Activated CD4-positive, alpha-beta T cell treated with anti-CD3 and anti-CD28 coated beads for 4 hours (primary cell): Measurements from ENCODE around the gene NPM1.
"Not testable (repeated sequence)": the region's sequence is repeated elsewhere in the genome, so short reads cannot be mapped to it uniquely, and the experiment has no call there.

Source experiments
- DNase-seq, 2 donors: peaks; one replicate each; pipeline ENCODE4 v3.0.0-alpha.2; 2020

Gene NPM1

DNA sequence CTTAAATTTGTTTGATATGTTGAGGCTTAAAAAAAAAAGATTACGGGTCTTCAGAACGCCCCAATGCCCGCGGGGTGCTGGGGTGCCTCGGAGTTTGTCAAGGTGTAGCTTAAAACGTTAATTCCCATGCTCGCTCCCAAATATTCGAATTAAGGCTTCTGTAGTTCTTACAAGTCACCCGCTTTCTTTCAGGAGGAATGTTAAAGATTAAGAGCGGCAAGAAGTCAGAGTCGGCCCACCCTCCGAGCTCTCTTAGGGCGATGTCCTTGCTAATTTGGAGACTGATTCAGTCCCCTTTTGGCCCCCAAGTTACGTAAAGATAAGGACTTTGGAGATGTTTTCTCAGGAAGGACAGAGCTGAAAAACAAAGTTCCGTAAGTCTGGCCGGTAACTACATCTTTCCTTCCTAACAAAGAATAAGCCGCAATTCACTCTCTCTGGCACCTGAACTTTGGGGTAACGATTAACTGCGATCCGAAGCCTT, 746 bp upstream of the NPM1 start:
- peak in 1 of 2 donors; percentile 14 for DNase-seq

DNA sequence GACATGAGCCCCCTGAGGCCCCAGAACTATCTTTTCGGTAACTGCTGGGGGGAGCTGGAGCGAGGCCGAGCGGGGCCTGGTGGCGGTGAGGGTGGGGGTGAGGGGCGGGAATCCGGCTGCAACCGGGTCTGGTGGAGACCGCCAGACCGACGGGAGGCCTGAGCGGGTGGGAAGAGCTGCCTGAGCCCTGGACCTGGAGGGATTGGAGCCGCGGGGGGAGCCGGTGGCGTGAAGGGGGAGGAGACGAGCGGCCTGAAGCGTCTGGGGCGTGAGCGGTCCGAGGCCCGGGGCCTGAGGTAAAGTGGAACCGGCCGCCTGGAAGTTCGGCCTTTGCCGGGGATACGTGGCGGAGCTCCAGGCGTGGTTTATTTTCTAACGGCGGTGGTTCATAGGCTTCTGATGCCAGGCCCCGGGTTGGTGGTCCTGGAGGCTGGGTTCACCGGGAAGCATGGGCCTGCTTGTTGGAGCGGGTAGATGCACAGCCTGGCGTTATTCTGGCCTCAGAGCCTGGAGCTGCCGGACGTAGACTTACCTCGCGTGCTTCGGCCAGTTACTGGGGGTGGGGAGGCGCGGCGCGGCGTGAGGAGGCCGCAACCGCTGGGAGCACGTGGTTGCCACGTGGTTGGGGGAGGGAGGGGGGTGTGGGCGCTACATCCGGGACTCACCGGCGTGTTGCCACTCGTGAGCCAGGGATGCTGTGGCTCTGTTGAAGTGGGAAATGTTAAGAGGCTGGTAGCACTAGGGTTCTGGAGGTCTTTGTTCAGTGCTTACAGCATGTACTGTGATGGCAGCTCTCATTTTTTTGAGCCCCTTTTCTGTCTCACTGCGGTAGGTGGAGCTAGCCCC, 544 bp downstream of the NPM1 start:
- DNase-seq = peak; percentile 82 to 83

DNA sequence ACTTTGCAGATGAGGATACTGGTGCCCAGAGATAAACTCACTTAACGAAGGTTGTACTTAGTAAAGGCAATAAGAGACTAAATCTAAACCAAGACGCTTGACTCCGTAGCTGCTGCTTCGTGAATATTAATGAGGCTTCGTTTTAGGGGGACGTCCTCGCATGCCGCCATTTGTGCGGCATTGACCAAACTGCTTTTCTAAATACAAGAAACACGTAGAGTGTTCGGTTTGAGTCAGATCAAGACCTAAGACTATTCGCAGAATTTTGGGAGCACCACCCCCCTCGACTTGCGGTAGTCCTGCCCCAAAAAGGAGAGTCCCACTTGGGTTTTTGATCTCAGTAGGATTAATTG, 1.1 kb downstream of the NPM1 start:
- no peak for DNase-seq

DNA sequence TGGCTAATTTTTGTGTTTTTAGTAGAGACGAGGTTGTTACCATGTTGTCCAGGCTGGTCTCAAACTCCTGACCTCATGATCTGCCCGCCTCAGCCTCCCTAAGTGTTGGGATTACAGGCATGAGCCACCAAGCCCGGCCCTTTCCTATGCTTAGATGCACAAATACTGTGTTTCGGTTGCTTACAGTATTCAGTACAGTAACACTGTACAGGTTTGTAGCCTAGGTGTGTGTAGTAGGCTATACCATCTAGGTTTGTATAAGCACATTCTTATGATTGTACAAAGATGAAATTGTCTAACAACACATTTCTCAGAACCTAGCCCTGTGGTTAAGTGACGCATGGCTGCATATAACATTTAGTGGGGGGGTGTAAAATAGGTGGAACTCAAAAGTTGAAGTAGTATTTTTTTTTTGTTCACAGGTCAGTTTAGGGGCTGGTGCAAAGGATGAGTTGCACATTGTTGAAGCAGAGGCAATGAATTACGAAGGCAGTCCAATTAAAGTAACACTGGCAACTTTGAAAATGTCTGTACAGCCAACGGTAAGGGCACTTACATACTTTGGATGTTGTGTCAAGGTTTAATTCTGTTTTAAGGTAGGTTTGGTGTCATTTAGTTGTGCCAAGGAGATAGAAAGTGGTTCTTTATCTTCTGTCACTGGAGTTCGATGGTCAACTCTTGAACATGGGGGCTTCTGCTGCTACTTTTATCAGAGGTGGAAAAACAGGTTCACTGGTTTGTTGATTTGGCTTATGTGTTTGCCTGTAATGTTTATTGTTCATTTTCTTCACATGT, 3.4 kb downstream of the NPM1 start:
- DNase-seq = no peak

DNA sequence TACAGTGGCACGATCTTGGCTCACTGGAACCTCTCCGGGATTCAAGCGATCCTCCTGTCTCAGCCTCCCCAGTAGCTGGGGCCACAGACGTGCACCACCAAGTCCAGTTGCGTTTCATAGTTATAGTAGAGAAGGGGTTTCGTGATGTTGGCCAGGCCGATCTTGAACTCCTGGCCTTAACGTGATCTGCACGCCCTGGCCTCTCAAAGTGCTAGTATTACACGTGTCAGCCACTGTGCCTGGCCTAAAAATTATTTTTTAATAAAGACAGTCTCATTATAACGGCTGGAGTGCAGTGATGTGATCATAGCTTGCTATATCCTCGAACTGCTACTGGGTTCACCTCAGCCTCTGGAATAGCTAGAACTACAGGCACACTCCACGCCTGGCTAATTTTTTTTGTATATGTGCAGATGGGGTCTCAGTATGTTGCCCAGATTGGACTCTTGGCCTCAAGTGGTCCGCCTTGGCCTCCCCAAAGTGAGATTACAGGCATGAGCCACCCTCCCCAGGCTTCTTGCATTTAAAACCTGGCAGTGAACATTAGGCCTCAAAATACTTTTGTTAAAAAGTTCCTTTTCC, 4.4 kb downstream of the NPM1 start:
- no peak for DNase-seq

DNA sequence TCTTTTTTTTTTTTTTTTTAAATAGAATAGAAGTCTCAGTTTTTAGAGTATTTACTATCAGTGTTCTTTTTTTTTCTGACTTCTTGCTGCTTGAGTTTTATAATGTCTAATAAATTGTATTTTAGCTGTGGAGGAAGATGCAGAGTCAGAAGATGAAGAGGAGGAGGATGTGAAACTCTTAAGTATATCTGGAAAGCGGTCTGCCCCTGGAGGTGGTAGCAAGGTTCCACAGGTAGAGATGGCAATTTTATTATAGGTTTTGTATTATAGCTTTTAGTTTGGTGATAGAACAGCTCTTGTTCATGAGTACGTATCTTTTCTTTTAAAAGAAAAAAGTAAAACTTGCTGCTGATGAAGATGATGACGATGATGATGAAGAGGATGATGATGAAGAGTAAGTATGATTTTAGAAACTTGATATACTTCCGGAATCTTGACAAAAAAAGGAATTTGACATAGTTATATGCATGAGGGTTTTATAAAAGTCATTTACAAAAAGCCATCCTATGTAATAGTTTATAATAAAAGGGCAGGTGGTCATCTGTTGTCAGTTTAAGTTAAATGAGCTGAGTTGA, 5.0 kb downstream of the NPM1 start:
- no peak for DNase-seq

DNA sequence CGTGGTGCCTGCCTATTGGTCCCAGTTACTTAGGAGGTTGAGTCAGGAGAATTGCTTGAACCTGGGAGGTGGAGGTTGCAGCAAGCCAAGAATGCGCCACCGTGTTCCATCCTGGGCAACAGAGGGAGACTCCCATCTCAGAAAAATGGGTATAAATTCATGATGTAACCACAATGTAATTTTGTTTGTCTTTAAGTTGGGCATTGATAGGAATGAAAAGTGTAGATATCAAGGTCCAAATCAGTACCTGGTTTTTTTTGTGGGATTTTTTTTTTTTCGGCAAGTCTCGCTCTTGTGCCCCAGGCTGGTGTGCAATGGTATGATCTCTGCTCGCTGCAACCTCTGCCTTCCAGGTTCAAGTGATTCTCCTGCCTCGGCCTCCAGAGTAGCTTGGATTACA, 7.4 kb downstream of the NPM1 start:
- no peak for DNase-seq

DNA sequence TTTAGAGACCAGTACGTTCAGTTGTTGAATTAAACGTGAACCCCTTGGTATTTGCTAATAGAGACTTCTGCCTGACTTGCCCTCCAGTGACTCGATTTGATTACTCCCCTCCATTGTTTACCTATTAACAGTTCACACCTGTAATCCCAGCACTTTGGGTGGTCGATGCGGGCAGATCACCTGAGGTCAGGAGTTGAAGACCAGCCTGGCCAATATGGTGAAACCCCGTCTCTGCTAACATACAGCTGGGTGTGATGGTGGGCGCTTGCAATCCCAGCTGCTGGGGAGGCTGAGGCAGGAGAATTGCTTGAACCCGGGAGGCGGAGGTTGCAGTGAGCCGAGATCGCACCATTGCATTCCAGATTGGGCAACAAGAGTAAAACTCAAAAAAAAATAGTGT, 8.9 kb downstream of the NPM1 start:
- not testable (repeated sequence) for DNase-seq

DNA sequence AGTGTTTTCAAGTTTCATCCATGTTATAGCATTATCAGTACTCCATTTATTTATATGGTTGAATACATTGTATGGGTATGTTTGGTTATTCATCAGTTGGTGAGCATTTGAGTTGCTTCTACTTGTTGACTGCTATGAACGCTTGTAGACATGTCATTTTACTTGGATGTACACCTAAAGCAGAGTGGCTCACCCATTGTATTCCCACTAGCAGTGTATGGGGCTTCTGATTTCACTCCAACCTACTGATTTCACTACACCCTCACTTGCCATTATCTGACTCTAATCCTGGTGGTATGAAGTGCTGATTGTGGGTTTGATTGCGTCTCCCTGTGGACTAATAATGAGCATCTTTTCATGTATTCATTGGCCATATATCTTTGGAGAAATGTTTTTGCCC, 9.5 kb downstream of the NPM1 start:
- no peak for DNase-seq

DNA sequence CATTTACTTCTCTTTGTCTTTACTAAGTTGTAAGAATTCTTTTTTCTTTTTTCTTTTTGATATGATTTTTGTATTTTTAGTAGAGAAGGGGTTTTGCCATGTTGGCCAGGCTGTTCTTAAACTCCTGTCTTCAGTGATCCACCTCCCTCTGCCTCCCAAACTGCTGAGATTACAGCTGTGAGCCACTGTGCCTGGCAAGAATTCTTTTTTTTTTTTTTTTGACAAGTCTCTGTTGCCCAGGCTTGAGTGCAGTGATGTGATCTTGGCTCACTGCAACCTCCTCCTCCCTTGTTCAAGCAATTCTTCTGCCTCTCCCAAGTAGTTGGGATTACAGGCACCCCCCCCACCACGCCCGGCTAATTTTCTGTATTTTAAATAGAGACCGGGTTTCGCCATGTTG, 9.9 kb downstream of the NPM1 start:
- DNase-seq = no peak

DNA sequence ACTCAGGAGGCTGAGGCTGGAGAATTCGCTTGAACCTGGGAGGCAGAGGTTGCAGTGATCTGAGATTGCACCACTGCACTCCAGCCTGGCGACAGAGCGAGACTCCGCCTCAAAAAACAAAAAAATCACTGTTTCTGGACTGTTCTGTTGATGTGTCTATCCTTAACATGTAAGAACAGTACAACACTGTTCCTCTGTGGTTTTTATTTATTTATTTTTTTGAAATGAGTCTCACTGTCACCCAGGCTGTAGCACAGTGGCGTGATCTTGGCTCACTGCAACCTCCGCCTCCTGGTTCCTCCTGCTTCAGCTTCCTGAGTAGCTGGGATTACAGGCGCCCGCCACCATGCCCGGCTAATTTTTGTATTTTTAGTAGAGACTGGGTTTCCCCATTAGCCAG, 11.0 kb downstream of the NPM1 start:
- DNase-seq = not testable (repeated sequence)

DNA sequence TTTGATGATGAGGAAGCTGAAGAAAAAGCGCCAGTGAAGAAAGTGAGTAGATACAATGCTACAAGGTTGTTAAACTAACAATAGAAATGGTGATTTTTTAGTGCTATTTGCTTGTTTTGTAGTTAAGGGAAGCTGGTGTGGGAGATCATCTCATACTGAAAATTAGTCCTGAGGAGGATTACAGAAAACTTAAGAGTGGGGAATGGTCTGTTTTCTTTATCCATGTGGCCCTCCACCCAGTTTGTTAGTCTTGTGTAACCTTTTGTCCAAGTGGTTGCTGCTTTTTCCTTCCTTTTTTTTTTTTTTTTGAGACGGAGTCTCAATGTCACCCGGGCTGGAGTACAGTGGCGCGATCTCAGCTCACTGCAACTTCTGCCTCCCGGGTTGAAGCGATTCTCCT, 12.5 kb downstream of the NPM1 start:
- DNase-seq = no peak

DNA sequence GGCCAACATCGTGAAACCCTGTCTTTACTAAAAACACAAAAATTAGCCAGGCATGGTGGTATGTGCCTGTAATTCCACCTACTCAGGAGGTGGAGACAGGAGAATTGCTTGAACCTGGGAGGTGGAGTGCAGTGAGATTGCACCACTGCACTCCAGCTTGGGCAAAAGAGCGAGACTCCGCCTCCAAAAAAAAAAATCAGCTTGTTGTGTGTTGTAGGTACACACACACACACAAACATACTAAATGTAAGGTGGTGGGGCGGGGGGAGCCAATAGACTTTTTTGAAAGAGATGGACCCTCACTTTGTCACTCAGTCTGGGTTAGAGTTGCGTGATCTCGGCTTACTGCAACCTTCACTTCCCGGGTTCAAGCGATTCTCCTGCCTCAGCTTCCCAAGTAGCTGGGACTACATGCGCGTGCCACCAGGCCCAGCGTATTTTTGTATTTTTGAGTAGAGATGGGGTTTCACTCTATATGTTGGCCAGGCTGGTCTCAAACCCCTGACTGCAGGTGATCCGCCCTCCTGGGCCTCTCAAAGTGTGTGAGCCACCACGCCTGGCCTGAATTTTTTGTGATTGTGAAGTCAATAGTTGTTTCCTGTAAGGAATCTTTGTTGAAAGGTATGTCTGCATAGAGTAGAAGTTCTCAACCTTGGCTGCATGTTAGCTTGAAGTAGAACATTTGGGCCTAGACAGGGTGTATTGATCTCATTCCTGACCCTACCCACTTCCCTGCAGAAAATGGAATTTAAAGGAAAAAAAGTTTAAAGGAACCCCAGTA, 13.7 kb downstream of the NPM1 start:
- no peak for DNase-seq

DNA sequence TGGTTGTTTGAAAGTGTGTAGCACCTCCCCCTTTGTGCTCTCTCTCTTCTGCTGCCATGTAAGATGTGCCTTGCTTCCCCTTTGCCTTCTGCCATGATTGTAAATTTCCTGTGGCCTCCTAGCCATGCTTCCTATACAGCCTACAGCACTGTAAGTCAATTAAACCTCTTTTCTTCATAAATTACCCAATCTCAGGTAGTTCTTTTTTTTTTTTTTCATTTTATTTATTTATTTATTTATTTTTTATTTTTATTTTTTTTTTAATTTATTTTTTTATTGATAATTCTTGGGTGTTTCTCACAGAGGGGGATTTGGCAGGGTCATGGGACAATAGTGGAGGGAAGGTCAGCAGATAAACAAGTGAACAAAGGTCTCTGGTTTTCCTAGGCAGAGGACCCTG, 15.1 kb downstream of the NPM1 start:
- DNase-seq = not testable (repeated sequence)

DNA sequence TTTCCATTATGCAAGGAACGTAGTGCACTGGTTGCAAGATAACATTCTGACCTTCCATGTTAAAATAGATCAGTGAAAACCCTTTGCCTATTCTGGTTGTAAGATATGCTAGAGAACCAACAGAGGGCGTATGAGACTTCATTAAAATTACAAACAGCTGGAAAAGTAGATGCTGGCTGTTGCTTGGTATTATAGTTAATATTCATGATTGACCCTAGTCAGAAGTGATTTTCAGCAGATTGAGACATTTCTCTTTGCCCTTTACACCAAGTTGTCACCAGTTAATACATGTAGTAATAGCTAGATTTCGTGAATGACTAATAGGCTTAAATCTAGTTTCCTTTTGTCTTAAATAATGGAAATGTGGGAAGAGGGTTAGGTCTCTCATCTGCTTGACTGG, 18.0 kb downstream of the NPM1 start:
- no peak for DNase-seq

DNA sequence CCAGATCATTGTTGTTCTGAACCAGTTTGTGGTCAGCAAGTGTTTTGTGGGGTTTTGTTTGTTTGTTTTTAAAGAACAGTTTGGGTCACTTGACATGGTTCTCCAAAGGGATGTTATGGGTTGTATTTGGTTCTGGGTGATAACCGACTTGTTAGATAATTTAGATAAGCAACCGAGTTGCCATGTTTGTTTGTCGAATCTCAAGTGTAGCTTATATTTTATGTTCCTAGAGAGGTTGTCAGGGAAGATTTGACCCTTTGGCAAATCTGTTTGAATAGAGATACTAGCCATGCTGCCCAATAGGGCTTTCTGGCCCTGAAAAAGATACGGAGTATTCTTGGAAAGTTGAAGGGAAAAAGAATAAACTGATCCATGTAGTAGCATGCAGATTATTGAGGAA, 19.6 kb downstream of the NPM1 start:
- no peak for DNase-seq

DNA sequence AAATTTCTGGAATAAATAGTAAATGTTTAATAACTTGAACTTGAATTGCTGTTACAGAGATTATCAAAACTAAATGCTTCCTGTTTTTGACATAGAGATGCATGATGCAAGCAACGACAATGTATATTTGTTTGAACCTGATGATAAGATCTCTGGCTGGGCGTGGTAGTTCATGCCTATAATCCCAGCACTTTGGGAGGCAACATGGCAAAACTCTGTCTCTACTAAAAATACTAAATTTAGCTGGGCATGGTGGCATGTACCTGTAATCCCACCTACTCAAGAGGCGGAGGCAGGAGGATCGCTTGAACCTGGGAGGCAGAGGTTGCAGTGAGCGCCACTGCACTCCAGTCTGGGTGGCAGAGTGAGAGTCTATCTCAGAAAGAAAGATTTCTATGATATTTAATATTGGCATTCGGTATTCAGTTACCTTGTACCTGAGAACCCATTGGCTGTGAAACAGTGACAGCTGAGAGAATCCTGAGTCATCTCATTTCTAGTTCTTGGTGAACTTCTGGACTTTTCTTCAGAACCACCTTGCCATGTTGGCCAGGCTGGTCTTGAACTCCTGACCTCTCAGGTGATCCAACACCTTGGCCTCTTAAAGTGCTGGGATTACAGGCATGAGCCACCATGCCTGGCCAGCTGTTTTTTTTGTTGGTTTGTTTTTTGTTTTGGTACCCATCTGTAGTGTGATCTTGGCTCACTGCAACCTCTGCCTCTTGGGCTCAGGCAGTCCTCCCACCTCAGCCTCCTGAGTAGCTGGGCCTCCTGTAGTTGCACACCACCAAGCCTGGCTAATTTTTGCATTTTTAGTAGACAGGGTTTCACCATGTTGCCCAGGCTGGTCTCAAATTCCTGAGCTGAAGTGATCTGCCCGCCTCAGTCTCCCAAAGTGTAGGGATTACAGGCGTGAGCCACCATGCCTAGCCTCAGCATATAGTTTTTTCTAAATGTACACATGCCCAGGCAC, 21.8 kb downstream of the NPM1 start:
- DNase-seq = no peak

DNA sequence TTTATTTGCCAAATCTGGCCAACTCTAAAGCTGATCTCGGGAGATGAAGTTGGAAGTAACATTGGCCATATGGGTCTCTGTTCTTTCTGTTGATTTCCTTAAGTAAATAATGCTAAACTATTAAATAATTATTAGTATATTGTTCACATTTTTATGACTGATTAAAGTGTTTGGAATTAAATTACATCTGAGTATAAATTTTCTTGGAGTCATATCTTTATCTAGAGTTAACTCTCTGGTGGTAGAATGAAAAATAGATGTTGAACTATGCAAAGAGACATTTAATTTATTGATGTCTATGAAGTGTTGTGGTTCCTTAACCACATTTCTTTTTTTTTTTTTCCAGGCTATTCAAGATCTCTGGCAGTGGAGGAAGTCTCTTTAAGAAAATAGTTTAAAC, 22.5 kb downstream of the NPM1 start:
- DNase-seq = no peak

DNA sequence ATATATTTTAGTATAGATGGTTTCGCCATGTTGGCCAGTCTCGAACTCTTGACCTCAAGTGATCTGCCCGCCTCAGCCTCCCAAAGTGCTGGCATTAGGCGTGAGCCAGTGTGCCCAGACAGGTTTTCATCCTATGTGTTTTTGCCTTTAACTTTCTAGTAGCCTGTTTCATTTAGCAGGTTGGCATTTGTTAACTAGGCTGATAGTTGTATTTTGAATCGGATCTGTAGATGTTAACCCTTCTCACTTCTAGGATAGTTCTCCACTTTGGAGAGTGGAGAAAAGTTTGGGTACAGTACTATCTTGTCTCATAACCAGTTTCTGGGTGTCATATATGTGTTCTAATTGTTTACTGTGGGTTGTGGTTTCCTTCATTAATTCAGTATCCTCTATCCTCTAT, 24.5 kb downstream of the NPM1 start:
- no peak for DNase-seq

DNA sequence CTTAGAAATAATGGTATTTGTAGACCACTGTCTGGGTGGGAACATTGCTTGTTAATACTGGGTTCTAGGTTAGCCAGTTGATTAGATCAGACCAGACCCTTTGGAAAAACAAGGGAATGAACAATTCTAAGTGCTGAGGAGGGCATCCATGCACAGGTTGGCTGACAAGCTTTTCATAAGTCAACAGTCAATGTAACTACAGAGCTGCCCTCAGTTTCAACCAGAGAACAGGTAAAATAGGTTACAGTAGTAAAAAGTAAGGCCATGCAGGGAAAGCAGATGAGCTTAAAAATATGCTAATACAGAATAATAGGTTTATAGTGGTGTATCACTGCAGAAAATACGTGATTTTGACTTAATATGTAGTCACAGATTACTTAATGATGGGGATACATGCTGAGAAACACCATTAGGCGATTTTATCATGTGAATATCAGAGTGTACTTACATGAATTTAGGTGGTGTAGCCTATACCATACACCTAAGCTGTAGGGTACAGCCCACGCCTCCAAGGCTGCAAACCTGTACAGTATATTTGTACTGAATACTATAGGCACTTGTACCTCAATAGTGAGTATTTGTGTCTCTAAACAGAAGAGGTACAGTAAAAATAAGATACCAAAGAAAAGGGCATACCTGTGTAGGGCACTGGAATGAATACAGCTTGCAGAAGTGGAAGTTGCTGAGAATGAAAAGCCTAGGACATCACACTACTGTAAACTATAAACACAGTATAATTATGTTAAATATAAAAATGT, 25.7 kb downstream of the NPM1 start:
- DNase-seq = no peak

DNA sequence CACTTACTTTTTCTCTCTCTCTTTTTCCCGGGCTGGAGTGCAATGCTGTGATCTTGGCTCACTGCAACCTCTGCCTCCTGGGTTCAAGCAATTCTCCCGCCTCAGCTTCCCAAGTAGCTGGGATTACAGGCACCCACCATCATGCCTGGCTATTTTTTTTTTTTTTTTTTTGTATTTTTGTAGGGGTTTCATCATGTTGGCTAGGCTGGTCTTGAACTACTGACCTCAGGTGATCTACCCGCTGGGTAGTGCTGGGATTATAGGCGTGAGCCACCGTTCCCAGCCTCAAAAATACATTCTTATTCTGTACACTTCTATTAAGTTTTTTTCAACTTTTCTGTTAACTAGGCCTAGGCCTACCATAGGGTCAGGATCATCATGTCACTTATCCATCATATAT, 26.3 kb downstream of the NPM1 start:
- DNase-seq = not testable (repeated sequence)
